GM12878 (cell line): Measurements from ENCODE around the gene SNHG17. TPM values are rescaled to one million over a fixed set of nuclear protein-coding genes. Genes with fewer than 3 reads are reported as not detected.

ENCODE experiments used
- ATAC-seq: fragments of 200-7000 bp; cut with Tn5 transposase; 3 replicates; pipeline ENCODE4 v1.9.1; 2020; ENCODE audit warnings: mild to moderate bottlenecking, moderate library complexity
- BruUV-seq: library from RNA; stranded (reverse); fragments of 400-500 nt; replicated peaks from 2 replicates; lab custom pipeline; 2021; lab: Mats Ljungman, UMichigan
- CTCF ChIA-PET: fragments of 300-600 bp; sonication (Branson Sonifier 250); formaldehyde crosslinking; extraction: SDS; loops from one replicate; lab custom pipeline; 2021; ENCODE audit warnings: inconsistent platforms; lab: Yijun Ruan, JAX
- POLR2A ChIA-PET: fragments of 350-600 bp; formaldehyde crosslinking; extraction: SDS; loops from one replicate; lab custom pipeline; 2021; ENCODE audit warnings: inconsistent platforms; lab: Charles Lee
- RAD21 ChIA-PET: fragments of 300-600 bp; sonication (Branson Sonifier 250); formaldehyde crosslinking; loops from one replicate; lab custom pipeline; 2023; ENCODE audit warnings: antibody characterized with exemption; ENCODE audit not compliant: unreplicated experiment; lab: Charles Lee
- SMC1A ChIA-PET: fragments of 300-600 bp; sonication (Branson Sonifier 250); formaldehyde crosslinking; loops from one replicate; lab custom pipeline; 2023; ENCODE audit not compliant: unreplicated experiment, uncharacterized antibody; lab: Charles Lee
- DNase-seq: peaks from one replicate; pipeline ENCODE4 v3.0.0-alpha.2; 2011; ENCODE audit warnings: low read depth, low spot score
- FAIRE-seq: peaks from 3 replicates; lab custom pipeline; 2011; peaks lifted over from hg19 to GRCh38; lab: Jason Lieb, UNC
- H2AFZ ChIP-seq: 2 replicates; pipeline ENCODE4 v1.6.0; 2011; ENCODE audit warnings: low read depth, low read length, control low read depth; ENCODE audit not compliant: control insufficient read depth
- H3K27ac ChIP-seq: 2 replicates; pipeline ENCODE4 v1.5.1; 2011; ENCODE audit warnings: control low read depth; ENCODE audit not compliant: control insufficient read depth, insufficient read depth
- H3K27me3 ChIP-seq, 2 experiments: replicated peaks in 1 of 2; 2 replicates each; pipeline versions ENCODE4 v1.6.0 to v1.6.1; 2011; ENCODE audit warnings: low read length in 1 of 2; ENCODE audit not compliant: control insufficient read depth in 2 of 2, insufficient read depth in 2 of 2
- H3K36me3 ChIP-seq, 2 experiments: 2 replicates each; pipeline ENCODE4 v1.5.1; 2011; ENCODE audit warnings: low read length in 1 of 2; ENCODE audit not compliant: control insufficient read depth in 2 of 2, insufficient read depth in 2 of 2
- H3K4me1 ChIP-seq: 2 replicates; pipeline ENCODE4 v1.6.1; 2011; ENCODE audit warnings: mild to moderate bottlenecking, low read length, moderate library complexity, mixed read lengths; ENCODE audit not compliant: control insufficient read depth, insufficient read depth
- H3K4me2 ChIP-seq: 2 replicates; pipeline ENCODE4 v1.6.0; 2011; ENCODE audit warnings: control low read depth; ENCODE audit not compliant: control insufficient read depth, insufficient read depth
- H3K4me3 ChIP-seq: fragments of 200-600 bp; sonication (generic); 2 replicates; pipeline ENCODE4 v1.5.1; 2016
- H3K79me2 ChIP-seq: 2 replicates; pipeline ENCODE4 v1.6.0; 2011; ENCODE audit warnings: low read length; ENCODE audit not compliant: control insufficient read depth, insufficient read depth
- H3K9ac ChIP-seq: 2 replicates; pipeline ENCODE4 v1.8.0; 2011; ENCODE audit warnings: low read length, control low read depth, mixed read lengths; ENCODE audit not compliant: control insufficient read depth, insufficient read depth
- H3K9me3 ChIP-seq: replicated peaks from 3 replicates; pipeline ENCODE4 v1.5.1; 2011; ENCODE audit warnings: mild to moderate bottlenecking, low read length; ENCODE audit not compliant: control insufficient read depth, insufficient read depth
- H4K20me1 ChIP-seq: 2 replicates; pipeline ENCODE4 v1.6.0; 2011; ENCODE audit not compliant: control insufficient read depth, insufficient read depth
- CBX5 ChIP-seq: sonication (generic); IDR thresholded peaks from 2 replicates; pipeline ENCODE4 v1.6.1; 2016; ENCODE audit warnings: low read depth, moderate library complexity, mild to moderate bottlenecking, inconsistent platforms
- EZH2 ChIP-seq: IDR thresholded peaks from 2 replicates; pipeline ENCODE4 v1.6.1; 2012; ENCODE audit warnings: low read depth, mild to moderate bottlenecking, control low read depth, inconsistent platforms, low read length, borderline replicate concordance; ENCODE audit not compliant: control insufficient read depth
- FOXM1 ChIP-seq: IDR thresholded peaks from 2 replicates; pipeline ENCODE4 v1.6.1; 2012; ENCODE audit warnings: low read depth, mild to moderate bottlenecking, inconsistent platforms, low read length, moderate library complexity
- RAD51 ChIP-seq: fragments of 450-650 bp; IDR thresholded peaks from 2 replicates; pipeline ENCODE4 v1.6.1; 2016; ENCODE audit warnings: moderate library complexity, mild to moderate bottlenecking, inconsistent platforms
- RB1 ChIP-seq: fragments of 450-650 bp; formaldehyde crosslinking; IDR thresholded peaks from 2 replicates; pipeline ENCODE4 v1.6.1; 2017; ENCODE audit warnings: mild to moderate bottlenecking, borderline replicate concordance
- SMAD5 ChIP-seq: IDR thresholded peaks from 2 replicates; pipeline ENCODE4 v1.6.1; 2016; ENCODE audit warnings: antibody characterized with exemption, low read depth
- SMARCA5 ChIP-seq: fragments of 450-650 bp; IDR thresholded peaks from 2 replicates; pipeline ENCODE4 v1.6.1; 2017; ENCODE audit warnings: mild to moderate bottlenecking
- SUPT20H ChIP-seq: IDR thresholded peaks from 2 replicates; pipeline ENCODE4 v1.6.1; 2011; ENCODE audit warnings: low read depth, mild to moderate bottlenecking, low read length, moderate library complexity, borderline replicate concordance; ENCODE audit not compliant: control insufficient read depth
- TARDBP ChIP-seq: IDR thresholded peaks from 2 replicates; pipeline ENCODE4 v1.6.1; 2016; ENCODE audit warnings: borderline replicate concordance
- YY1 ChIP-seq: IDR thresholded peaks from 2 replicates; pipeline ENCODE4 v1.6.1; 2011; ENCODE audit warnings: low read depth, mild to moderate bottlenecking, low read length
- WGBS: methylation state at CpG from one replicate; pipeline ENCODE4 v1.1.6; 2016; ENCODE audit warnings: low lambda C conversion rate; ENCODE audit not compliant: insufficient replicate concordance, insufficient coverage; ENCODE audit errors: missing lambda C conversion rate; 5-methylcytosine and 5-hydroxymethylcytosine counted together
- in situ Hi-C: fragments of 300-500 bp; cut with MboI; formaldehyde crosslinking; loops from 9 replicates; pipeline ENCODE4 v1.14.3; 2018; ENCODE audit warnings: mixed read lengths
- intact Hi-C: fragments of 100-400 bp; cut with micrococcal nuclease; formaldehyde crosslinking; loops from one replicate; pipeline ENCODE4 v1.14.2; 2022; ENCODE audit not compliant: unreplicated experiment
- polyA plus RNA-seq, 11 experiments: library from polyadenylated mRNA; depleted of rRNA in 4 of 11; unstranded in 6 of 11; stranded (reverse) in 5 of 11; fragments of >200 nt; fragmentation: Nextera tagmentation in 4 of 11; fragmentation: Illumina TruSeq in 1 of 11; extraction: Ambion mirVana in 4 of 11; extraction: Trizol in 1 of 11; gene quantifications; 1 replicate in 1 of 11; 2 replicates in 10 of 11; pipeline versions ENCODE4 v1.2.1 to v1.2.3, GENCODE V29; 2011 to 2016; ENCODE audit warnings: inconsistent platforms in 2 of 11, missing spikeins in 2 of 11, low read depth in 1 of 11
- total RNA-seq, 4 experiments: library from RNA; depleted of rRNA in 3 of 4; stranded (reverse); fragments of >200 nt in 3 of 4; fragmentation: Illumina TruSeq in 1 of 4; extraction: Trizol in 1 of 4; gene quantifications; 2 replicates each; pipeline versions ENCODE4 v1.2.1 to v1.2.3, GENCODE V29; 2013 to 2021
- TF ChIP-seq, protein P1 (sequence below): fragments of 450-650 bp; IDR thresholded peaks from 2 replicates; pipeline ENCODE4 v1.6.1; 2017; ENCODE audit warnings: antibody characterized with exemption, mild to moderate bottlenecking, moderate library complexity

The SNHG17 gene
- total and polyA plus RNA-seq, 10 of the 15 experiments (the other 5 are each of a cell fraction or from before 2014, with no cell fraction given) = 20.8 to 63.0 (median 33.9) TPM

DNA sequence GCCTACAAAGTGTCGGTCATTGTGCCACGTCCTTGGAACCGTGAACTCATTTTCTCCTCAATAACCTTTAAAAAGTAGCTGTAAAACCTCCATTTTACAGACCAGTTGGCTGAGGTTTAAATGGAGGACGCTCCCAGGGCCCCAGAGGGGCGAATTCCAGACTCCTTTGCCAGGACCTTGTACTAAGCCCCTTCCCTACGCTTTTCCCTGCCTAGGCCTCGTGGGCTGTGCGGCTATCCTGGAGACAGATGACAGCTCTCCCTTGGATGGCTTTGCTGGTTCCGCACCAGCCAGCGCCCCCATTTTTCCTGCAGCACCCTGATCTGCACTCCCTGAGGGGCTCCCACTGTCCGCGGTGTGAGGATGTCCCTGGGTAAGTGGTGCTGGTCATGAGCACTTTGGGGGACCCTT, 12.1 kb upstream of the SNHG17 start:
- 49% methylated on average over 12 of the region's 12 CpGs for WGBS
- H3K4me2 ChIP-seq = peak overlapping the region; percentile 97
- no peak for FAIRE-seq
- ATAC-seq = peak; percentile 2; the same call in 2 of the 3 replicates
- POLR2A ChIA-PET = interaction anchor here (0.8 to 4.0 kb wide), 6 partner anchors 10 to 26 kb away, joined by 3 to 45 read pairs (median 6); partner anchors contain the start of genes RALGAPB and SNHG17
- no peak for DNase-seq
- H3K79me2 ChIP-seq = peaks cover 23% of the 10 kb centered on the region
- no TSS peak for BruUV-seq
- peak overlapping the region; percentile 84 for H3K27ac ChIP-seq
- peaks cover 0 to 15% of the 10 kb centered on the region in 2 experiments; a peak in 1 of 4 replicates for H3K36me3 ChIP-seq
- peak overlapping the region; percentile 92 for H3K4me3 ChIP-seq
- in situ Hi-C loops (no loop called here), intact Hi-C loops (loop anchor here (2.0 to 5.0 kb wide), 2 partner anchors 26 to 300 kb away; partner anchors contain the start of genes ACTR5 and RALGAPB)
- CTCF ChIA-PET = interaction anchor here (0.6 to 5.3 kb wide), 12 partner anchors 8 to 305 kb away, joined by 3 to 112 read pairs (median 5); partner anchors contain the start of genes RALGAPB and SNHG17
- H3K27me3 ChIP-seq = no peaks in the 10 kb centered on the region
- peaks cover 11% of the 10 kb centered on the region for H3K4me1 ChIP-seq
- RAD21 ChIA-PET = interaction anchor here (1.7 to 3.3 kb wide), 3 partner anchors 12 to 25 kb away, joined by 5 to 11 read pairs (median 9); partner anchors contain the start of genes RALGAPB and SNHG17
- TF ChIP-seq TARDBP (no peak), YY1 (peak; percentile 79)
- H3K9me3 ChIP-seq = no peaks in the 10 kb centered on the region
- H3K9ac ChIP-seq = peak overlapping the region; percentile 98
- H2AFZ ChIP-seq = peak overlapping the region; percentile 87
- H4K20me1 ChIP-seq = no peaks in the 10 kb centered on the region
- SMC1A ChIA-PET = interaction anchor here (0.7 to 6.1 kb wide), 4 partner anchors 13 to 28 kb away, joined by 3 to 27 read pairs (median 4); partner anchors contain the start of genes RALGAPB and SNHG17

DNA sequence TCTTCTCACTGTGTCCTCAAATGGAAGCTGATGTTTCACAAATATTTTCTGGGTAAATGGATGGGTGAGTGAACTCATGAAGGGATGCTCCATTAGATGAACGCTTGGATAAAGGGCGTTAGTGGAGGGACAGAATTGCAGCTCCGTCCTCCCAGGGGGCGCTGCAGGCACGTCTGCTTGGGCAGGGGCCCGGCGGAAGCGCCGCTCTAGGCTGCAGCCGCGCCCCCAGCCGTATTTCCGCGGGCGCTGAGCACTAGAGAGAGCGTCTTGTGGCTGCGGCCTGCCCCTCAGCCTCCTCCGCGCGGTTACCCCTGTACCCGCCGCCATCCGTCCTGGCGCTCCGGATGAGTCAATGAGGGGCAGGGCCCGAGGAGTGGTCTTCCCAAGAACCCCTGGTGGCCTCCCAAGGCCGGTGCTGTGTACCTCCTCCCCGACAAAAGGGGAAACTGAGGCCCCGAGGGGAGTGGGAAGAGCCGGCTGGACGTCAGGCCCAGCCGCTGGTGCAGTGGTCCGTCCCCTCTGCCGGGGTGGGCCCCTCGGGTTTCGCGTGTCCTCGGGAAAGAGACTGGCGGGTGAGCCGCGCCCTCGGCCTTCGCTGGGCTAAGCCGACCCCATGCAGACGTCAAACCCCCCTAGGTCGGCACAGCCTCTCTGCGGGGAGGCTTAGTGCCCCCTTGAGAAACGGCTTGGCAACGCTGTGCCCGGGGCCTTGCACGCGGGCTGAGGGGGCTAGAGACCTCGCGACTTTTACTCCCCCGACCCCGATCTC, 11.5 kb upstream of the SNHG17 start:
- SMC1A ChIA-PET = interaction anchor here (1.2 to 6.1 kb wide), 5 partner anchors 9 to 74 kb away, joined by 3 to 27 read pairs (median 5); partner anchors contain the start of genes RALGAPB and SNHG17
- Histone ChIP-seq H3K27me3 (no peaks in the 10 kb centered on the region), H3K4me1 (peaks cover 11% of the 10 kb centered on the region), H3K79me2 (peaks cover 23% of the 10 kb centered on the region), H3K4me3 (peak overlapping the region; percentile 92), H3K36me3 (peaks cover 0 to 15% of the 10 kb centered on the region in 2 experiments; a peak in 1 of 4 replicates), H3K27ac (peak overlapping the region; percentile 84), H3K9ac (peak overlapping the region; percentile 98), H2AFZ (peak overlapping the region; percentile 87), H3K9me3 (no peaks in the 10 kb centered on the region), H4K20me1 (no peaks in the 10 kb centered on the region), H3K4me2 (peak overlapping the region; percentile 97)
- RAD21 ChIA-PET = interaction anchor here (0.9 to 3.3 kb wide), 5 partner anchors 11 to 303 kb away, joined by 3 to 11 read pairs (median 5); partner anchors contain the start of genes RALGAPB and SNHG17
- ATAC-seq (peak; percentile 95), FAIRE-seq (peak; percentile 80), DNase-seq (peak; percentile 56)
- intact Hi-C loops (loop anchor here (1.0 to 5.0 kb wide), 3 partner anchors 11 to 301 kb away; partner anchors contain the start of genes ACTR5, RALGAPB and SNHG17), in situ Hi-C loops (no loop called here)
- CTCF ChIA-PET = interaction anchor here (0.6 to 5.3 kb wide), 17 partner anchors 9 to 592 kb away, joined by 3 to 112 read pairs (median 4); partner anchors contain the start of genes RALGAPB and SNHG17
- WGBS = 3% methylated on average over 45 of the region's 56 CpGs
- BruUV-seq = TSS peak; percentile 76
- POLR2A ChIA-PET = interaction anchor here (0.6 to 4.0 kb wide), 6 partner anchors 9 to 26 kb away, joined by 3 to 45 read pairs (median 4); partner anchors contain the start of genes RALGAPB and SNHG17
- no peak for TF ChIP-seq SUPT20H
- peak; percentile 94; the same call in 1 of the 2 replicates for TF ChIP-seq RB1
- peak; percentile 99 for TF ChIP-seq SMARCA5
- TF ChIP-seq EZH2 = no peak
- TF ChIP-seq, protein P1, sequence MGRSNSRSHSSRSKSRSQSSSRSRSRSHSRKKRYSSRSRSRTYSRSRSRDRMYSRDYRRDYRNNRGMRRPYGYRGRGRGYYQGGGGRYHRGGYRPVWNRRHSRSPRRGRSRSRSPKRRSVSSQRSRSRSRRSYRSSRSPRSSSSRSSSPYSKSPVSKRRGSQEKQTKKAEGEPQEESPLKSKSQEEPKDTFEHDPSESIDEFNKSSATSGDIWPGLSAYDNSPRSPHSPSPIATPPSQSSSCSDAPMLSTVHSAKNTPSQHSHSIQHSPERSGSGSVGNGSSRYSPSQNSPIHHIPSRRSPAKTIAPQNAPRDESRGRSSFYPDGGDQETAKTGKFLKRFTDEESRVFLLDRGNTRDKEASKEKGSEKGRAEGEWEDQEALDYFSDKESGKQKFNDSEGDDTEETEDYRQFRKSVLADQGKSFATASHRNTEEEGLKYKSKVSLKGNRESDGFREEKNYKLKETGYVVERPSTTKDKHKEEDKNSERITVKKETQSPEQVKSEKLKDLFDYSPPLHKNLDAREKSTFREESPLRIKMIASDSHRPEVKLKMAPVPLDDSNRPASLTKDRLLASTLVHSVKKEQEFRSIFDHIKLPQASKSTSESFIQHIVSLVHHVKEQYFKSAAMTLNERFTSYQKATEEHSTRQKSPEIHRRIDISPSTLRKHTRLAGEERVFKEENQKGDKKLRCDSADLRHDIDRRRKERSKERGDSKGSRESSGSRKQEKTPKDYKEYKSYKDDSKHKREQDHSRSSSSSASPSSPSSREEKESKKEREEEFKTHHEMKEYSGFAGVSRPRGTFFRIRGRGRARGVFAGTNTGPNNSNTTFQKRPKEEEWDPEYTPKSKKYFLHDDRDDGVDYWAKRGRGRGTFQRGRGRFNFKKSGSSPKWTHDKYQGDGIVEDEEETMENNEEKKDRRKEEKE = no peak
- TF ChIP-seq FOXM1 = peak; percentile 45; the same call in 1 of the 2 replicates
- peak; percentile 87 for TF ChIP-seq SMAD5
- TF ChIP-seq CBX5 = peak; percentile 90; the same call in 1 of the 2 replicates
- TF ChIP-seq RAD51 = no peak
